K562 (cell line): Measurements from ENCODE around the gene ARHGAP26. TPM values are rescaled to one million over a fixed set of nuclear protein-coding genes. Genes with fewer than 3 reads are reported as not detected.

Experiments used
- ATAC-seq: fragments of 200-7000 bp; cut with Tn5 transposase; 3 replicates; pipeline ENCODE4 v1.9.1; 2020; ENCODE audit warnings: moderate library complexity
- BruUV-seq: library from RNA; stranded (reverse); fragments of 400-500 nt; replicated peaks from 2 replicates; lab custom pipeline; 2021; lab: Mats Ljungman, UMichigan
- CTCF ChIA-PET: fragments of 300-600 bp; formaldehyde crosslinking; extraction: SDS; loops from one replicate; lab custom pipeline; 2021; ENCODE audit warnings: low intra/inter-chr PET ratio; lab: Yijun Ruan, JAX
- POLR2A ChIA-PET: fragments of 300-600, 350-650 bp; sonication (Branson Sonifier 250); formaldehyde crosslinking; extraction: SDS; loops from one replicate; lab custom pipeline; 2021; ENCODE audit warnings: antibody characterized with exemption, inconsistent platforms; lab: Yijun Ruan, JAX
- DNase-seq, 4 experiments: peaks; one replicate each; pipeline versions ENCODE4 v3.0.0 to v3.0.0-alpha.2; 2011 to 2018; ENCODE audit warnings: low spot score in 3 of 4, mixed read lengths in 3 of 4; ENCODE audit errors: extremely low read depth in 1 of 4
- FAIRE-seq: peaks from 2 replicates; lab custom pipeline; 2011; peaks lifted over from hg19 to GRCh38; lab: Jason Lieb, UNC
- H2AFZ ChIP-seq: 2 replicates; pipeline ENCODE4 v1.6.0; 2011; ENCODE audit warnings: low read depth, low read length, control low read depth, inconsistent platforms
- H3K27ac ChIP-seq: fragments of 200-600 bp; 3 replicates; pipeline ENCODE4 v1.8.0; 2011; ENCODE audit warnings: low read depth, mild to moderate bottlenecking, control low read depth, inconsistent platforms, low read length, moderate library complexity, mixed read lengths; ENCODE audit errors: extremely low read depth
- H3K27me3 ChIP-seq, 2 experiments: fragments of 300-600 bp in 1 of 2; 2 replicates in 1 of 2; 3 replicates in 1 of 2; pipeline versions ENCODE4 v1.6.0 to v1.8.0; 2011; ENCODE audit warnings: inconsistent platforms in 2 of 2, low read length in 2 of 2, mild to moderate bottlenecking in 1 of 2, mixed read lengths in 1 of 2, moderate library complexity in 1 of 2; ENCODE audit not compliant: control insufficient read depth in 2 of 2, insufficient read depth in 2 of 2
- H3K36me3 ChIP-seq: fragments of 300-600 bp; 3 replicates; pipeline ENCODE4 v1.8.0; 2011; ENCODE audit warnings: mild to moderate bottlenecking, low read length, inconsistent platforms; ENCODE audit not compliant: control insufficient read depth, insufficient read depth
- H3K4me1 ChIP-seq, 2 experiments: fragments of 200-600 bp in 1 of 2; replicated peaks in 1 of 2; 2 replicates in 1 of 2; 3 replicates in 1 of 2; pipeline versions ENCODE4 v1.5.1 to v1.8.0; 2011; ENCODE audit warnings: inconsistent platforms in 2 of 2, low read length in 2 of 2, mild to moderate bottlenecking in 1 of 2, mixed read lengths in 1 of 2, moderate library complexity in 1 of 2; ENCODE audit not compliant: control insufficient read depth in 2 of 2, insufficient read depth in 2 of 2
- H3K4me2 ChIP-seq: 2 replicates; pipeline ENCODE4 v1.6.1; 2011; ENCODE audit warnings: low read length, control low read depth, inconsistent platforms, mixed read lengths; ENCODE audit not compliant: insufficient read depth
- H3K4me3 ChIP-seq: fragments of 200-600 bp; sonication (generic), shearing (Covaris generic); 2 replicates; pipeline ENCODE4 v1.5.1; 2016; ENCODE audit warnings: control low read depth, inconsistent platforms
- H3K79me2 ChIP-seq: fragments of 200-600 bp; 3 replicates; pipeline ENCODE4 v1.8.0; 2011; ENCODE audit warnings: low read length, inconsistent platforms; ENCODE audit not compliant: control insufficient read depth, insufficient read depth
- H3K9ac ChIP-seq, 2 experiments: 2 replicates each; pipeline versions ENCODE4 v1.6.0 to v1.6.1; 2011; ENCODE audit warnings: low read depth in 2 of 2, low read length in 2 of 2, control low read depth in 1 of 2, inconsistent platforms in 1 of 2, mild to moderate bottlenecking in 1 of 2, mixed read lengths in 1 of 2; ENCODE audit not compliant: insufficient read depth in 1 of 2
- H3K9me1 ChIP-seq: one replicate; pipeline ENCODE4 v1.6.0; 2011; ENCODE audit warnings: inconsistent platforms, mild to moderate bottlenecking, low read length, moderate library complexity; ENCODE audit not compliant: control insufficient read depth, insufficient read depth
- H3K9me3 ChIP-seq: replicated peaks from 2 replicates; pipeline ENCODE4 v1.5.1; 2011; ENCODE audit warnings: low read depth, low read length, inconsistent platforms; ENCODE audit not compliant: control insufficient read depth, insufficient read depth
- H4K20me1 ChIP-seq: replicated peaks from 2 replicates; pipeline ENCODE4 v1.6.1; 2011; ENCODE audit warnings: low read length, inconsistent platforms, mixed read lengths; ENCODE audit not compliant: control insufficient read depth, insufficient read depth
- GABPA ChIP-seq: fragments of 200-800 bp; sonication (Bioruptor generic); conservative IDR thresholded peaks from 2 replicates; pipeline ENCODE4 v1.6.1; 2016; ENCODE audit warnings: low read depth, missing genetic modification characterization, missing compliant biosample characterization
- HDAC8 ChIP-seq: fragments of 450-650 bp; IDR thresholded peaks from 2 replicates; pipeline ENCODE4 v1.6.1; 2016; ENCODE audit warnings: mild to moderate bottlenecking, missing genetic modification characterization, moderate library complexity, missing compliant biosample characterization
- HMG20A ChIP-seq: fragments of 450-650 bp; formaldehyde crosslinking; conservative IDR thresholded peaks from 2 replicates; pipeline ENCODE4 v1.4.0; 2020; ENCODE audit warnings: mild to moderate bottlenecking, mixed read lengths
- MIER1 ChIP-seq: fragments of 450-650 bp; IDR thresholded peaks from 2 replicates; pipeline ENCODE4 v1.6.1; 2016; ENCODE audit warnings: antibody characterized with exemption, mild to moderate bottlenecking, low read depth
- PRMT5 ChIP-seq: sonication (generic); formaldehyde crosslinking; IDR thresholded peaks from 2 replicates; pipeline ENCODE4 v1.5.0; 2020; ENCODE audit warnings: missing genetic modification reagents
- RFX5 ChIP-seq: IDR thresholded peaks from 2 replicates; pipeline ENCODE4 v1.6.1; 2011; ENCODE audit warnings: low read depth, mild to moderate bottlenecking, improper control_type of control experiment, low read length
- SNRNP70 ChIP-seq: fragments of 200-400 bp; formaldehyde crosslinking; optimal IDR thresholded peaks from 2 replicates; pipeline ENCODE3; 2017; ENCODE audit warnings: low read depth, low read length
- TFAM ChIP-seq: fragments of 250-450 bp; sonication (Bioruptor Pico); conservative IDR thresholded peaks from 2 replicates; pipeline ENCODE4 v1.5.0; 2021; ENCODE audit warnings: mild to moderate bottlenecking, moderate library complexity
- ZNF584 ChIP-seq: fragments of 200-800 bp; sonication (Bioruptor generic); IDR thresholded peaks from 2 replicates; pipeline ENCODE4 v1.6.1; 2016; ENCODE audit warnings: low read depth, mild to moderate bottlenecking, missing genetic modification characterization, missing compliant biosample characterization
- ZNF766 ChIP-seq: fragments of 200-800 bp; sonication (Bioruptor generic); conservative IDR thresholded peaks from 2 replicates; pipeline ENCODE4 v1.6.1; 2016; ENCODE audit warnings: missing genetic modification characterization, missing compliant biosample characterization
- WGBS: fragments of 100-300 bp; shearing (Covaris generic); methylation state at CpG from one replicate; pipeline ENCODE4 v1.1.6; 2016; ENCODE audit warnings: low coverage, mixed read lengths; ENCODE audit not compliant: insufficient coverage; ENCODE audit errors: missing lambda C conversion rate; 5-methylcytosine and 5-hydroxymethylcytosine counted together
- in situ Hi-C: fragments of 300-500 bp; cut with MboI; formaldehyde crosslinking; loops from 4 replicates; pipeline ENCODE4 v1.15.0; 2018; ENCODE audit warnings: inconsistent platforms, mixed read lengths
- intact Hi-C: fragments of 100-400 bp; cut with micrococcal nuclease; formaldehyde crosslinking; loops from 2 replicates; pipeline ENCODE4 v1.14.2; 2022
- polyA plus RNA-seq, 8 experiments: library from polyadenylated mRNA; depleted of rRNA in 4 of 8; stranded (reverse) in 5 of 8; unstranded in 3 of 8; fragments of >200 nt; fragmentation: Nextera tagmentation in 2 of 8; fragmentation: Illumina TruSeq in 1 of 8; extraction: Ambion mirVana in 2 of 8; extraction: Trizol in 1 of 8; gene quantifications; 2 replicates each; pipeline versions ENCODE4 v1.2.1 to v1.2.3, GENCODE V29; 2011 to 2014; ENCODE audit warnings: inconsistent platforms in 1 of 8, missing spikeins in 1 of 8
- total RNA-seq, 7 experiments: library from RNA; depleted of rRNA in 6 of 7; stranded (reverse); fragments of >200 nt in 6 of 7; fragmentation: Illumina TruSeq in 2 of 7; extraction: Trizol in 2 of 7; gene quantifications; 2 replicates each; pipeline versions ENCODE4 v1.2.1 to v1.2.3, GENCODE V29; 2011 to 2021; ENCODE audit warnings: low replicate concordance in 1 of 7
- TF ChIP-seq, protein P1 (sequence below): fragments of 250-450 bp; sonication (Bioruptor Pico); IDR thresholded peaks from 2 replicates; pipeline ENCODE4 v1.5.0; 2020; ENCODE audit warnings: mild to moderate bottlenecking, borderline replicate concordance
- TF ChIP-seq, protein P2 (sequence below): fragments of 200-400 bp; formaldehyde crosslinking; IDR thresholded peaks from 2 replicates; pipeline ENCODE4 v1.6.1; 2017; ENCODE audit warnings: mild to moderate bottlenecking, low read depth, low read length, moderate library complexity
- TF ChIP-seq, protein P3 (sequence below): fragments of 450-650 bp; formaldehyde crosslinking; IDR thresholded peaks from 2 replicates; pipeline ENCODE4 v1.4.0; 2022; ENCODE audit warnings: missing genetic modification characterization
- TF ChIP-seq, protein P4 (sequence below): sonication (generic); formaldehyde crosslinking; IDR thresholded peaks from 2 replicates; pipeline ENCODE4 v1.8.0; 2022; ENCODE audit warnings: mild to moderate bottlenecking, missing genetic modification reagents

ARHGAP26 gene
- total and polyA plus RNA-seq, 9 of the 15 experiments (the other 6 are each of a cell fraction or from before 2014, with no cell fraction given), result 0.13 to 1.1 (median 0.55) TPM

DNA sequence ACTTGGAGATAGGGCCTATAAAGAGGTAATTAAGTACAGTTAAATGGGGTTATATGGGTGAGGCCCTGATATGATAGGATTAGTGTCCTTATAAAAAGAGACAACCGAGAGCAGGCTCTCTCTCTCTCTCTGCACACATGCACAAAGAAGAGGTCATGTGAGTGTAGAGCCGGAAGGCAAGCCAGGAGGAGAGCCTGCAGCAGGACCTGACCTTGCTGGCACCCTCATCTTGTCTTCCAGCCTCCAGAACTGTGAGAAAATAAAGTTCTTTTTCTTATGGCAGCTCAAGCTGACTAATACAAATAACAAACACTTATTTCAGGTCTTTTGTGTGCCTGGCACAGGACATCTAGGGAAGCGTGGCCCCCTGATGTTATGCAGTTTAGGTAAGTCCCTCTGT lies 62.1 kb downstream of the ARHGAP26 start:
- H3K9ac ChIP-seq, result no peak overlapping the region
- CTCF ChIA-PET, result no interaction called here
- no peaks in the 10 kb centered on the region for H3K36me3 ChIP-seq
- no peak overlapping the region for H3K4me2 ChIP-seq
- FAIRE-seq, result no peak
- intact Hi-C loops, result no loop called here
- no peak overlapping the region for H3K27ac ChIP-seq
- no peaks in the 10 kb centered on the region for H4K20me1 ChIP-seq
- no peaks in the 10 kb centered on the region for H3K9me3 ChIP-seq
- H3K9me1 ChIP-seq, result no peaks in the 10 kb centered on the region
- no peaks in the 10 kb centered on the region for H3K4me1 ChIP-seq
- H2AFZ ChIP-seq, result no peak overlapping the region
- BruUV-seq, result no TSS peak
- POLR2A ChIA-PET, result no interaction called here
- DNase-seq, result no peak
- in situ Hi-C loops, result no loop called here
- TF ChIP-seq TFAM (CRISPR knock-in tag) (no peak), HMG20A (CRISPR knock-in tag) (no peak), ZNF584 (CRISPR knock-in tag) (no peak), ZNF766 (no peak), HDAC8 (tag) (no peak), GABPA (tag) (no peak), RFX5 (no peak), PRMT5 (CRISPR knock-in tag) (no peak), MIER1 (no peak), SNRNP70 (no peak)
- TF ChIP-seq, protein P1, sequence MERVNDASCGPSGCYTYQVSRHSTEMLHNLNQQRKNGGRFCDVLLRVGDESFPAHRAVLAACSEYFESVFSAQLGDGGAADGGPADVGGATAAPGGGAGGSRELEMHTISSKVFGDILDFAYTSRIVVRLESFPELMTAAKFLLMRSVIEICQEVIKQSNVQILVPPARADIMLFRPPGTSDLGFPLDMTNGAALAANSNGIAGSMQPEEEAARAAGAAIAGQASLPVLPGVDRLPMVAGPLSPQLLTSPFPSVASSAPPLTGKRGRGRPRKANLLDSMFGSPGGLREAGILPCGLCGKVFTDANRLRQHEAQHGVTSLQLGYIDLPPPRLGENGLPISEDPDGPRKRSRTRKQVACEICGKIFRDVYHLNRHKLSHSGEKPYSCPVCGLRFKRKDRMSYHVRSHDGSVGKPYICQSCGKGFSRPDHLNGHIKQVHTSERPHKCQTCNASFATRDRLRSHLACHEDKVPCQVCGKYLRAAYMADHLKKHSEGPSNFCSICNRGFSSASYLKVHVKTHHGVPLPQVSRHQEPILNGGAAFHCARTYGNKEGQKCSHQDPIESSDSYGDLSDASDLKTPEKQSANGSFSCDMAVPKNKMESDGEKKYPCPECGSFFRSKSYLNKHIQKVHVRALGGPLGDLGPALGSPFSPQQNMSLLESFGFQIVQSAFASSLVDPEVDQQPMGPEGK (CRISPR knock-in tag), result no peak
- TF ChIP-seq, protein P2, sequence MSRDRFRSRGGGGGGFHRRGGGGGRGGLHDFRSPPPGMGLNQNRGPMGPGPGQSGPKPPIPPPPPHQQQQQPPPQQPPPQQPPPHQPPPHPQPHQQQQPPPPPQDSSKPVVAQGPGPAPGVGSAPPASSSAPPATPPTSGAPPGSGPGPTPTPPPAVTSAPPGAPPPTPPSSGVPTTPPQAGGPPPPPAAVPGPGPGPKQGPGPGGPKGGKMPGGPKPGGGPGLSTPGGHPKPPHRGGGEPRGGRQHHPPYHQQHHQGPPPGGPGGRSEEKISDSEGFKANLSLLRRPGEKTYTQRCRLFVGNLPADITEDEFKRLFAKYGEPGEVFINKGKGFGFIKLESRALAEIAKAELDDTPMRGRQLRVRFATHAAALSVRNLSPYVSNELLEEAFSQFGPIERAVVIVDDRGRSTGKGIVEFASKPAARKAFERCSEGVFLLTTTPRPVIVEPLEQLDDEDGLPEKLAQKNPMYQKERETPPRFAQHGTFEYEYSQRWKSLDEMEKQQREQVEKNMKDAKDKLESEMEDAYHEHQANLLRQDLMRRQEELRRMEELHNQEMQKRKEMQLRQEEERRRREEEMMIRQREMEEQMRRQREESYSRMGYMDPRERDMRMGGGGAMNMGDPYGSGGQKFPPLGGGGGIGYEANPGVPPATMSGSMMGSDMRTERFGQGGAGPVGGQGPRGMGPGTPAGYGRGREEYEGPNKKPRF, result no peak
- TF ChIP-seq, protein P3, sequence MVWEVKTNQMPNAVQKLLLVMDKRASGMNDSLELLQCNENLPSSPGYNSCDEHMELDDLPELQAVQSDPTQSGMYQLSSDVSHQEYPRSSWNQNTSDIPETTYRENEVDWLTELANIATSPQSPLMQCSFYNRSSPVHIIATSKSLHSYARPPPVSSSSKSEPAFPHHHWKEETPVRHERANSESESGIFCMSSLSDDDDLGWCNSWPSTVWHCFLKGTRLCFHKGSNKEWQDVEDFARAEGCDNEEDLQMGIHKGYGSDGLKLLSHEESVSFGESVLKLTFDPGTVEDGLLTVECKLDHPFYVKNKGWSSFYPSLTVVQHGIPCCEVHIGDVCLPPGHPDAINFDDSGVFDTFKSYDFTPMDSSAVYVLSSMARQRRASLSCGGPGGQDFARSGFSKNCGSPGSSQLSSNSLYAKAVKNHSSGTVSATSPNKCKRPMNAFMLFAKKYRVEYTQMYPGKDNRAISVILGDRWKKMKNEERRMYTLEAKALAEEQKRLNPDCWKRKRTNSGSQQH (CRISPR knock-in tag), result no peak
- TF ChIP-seq, protein P4, sequence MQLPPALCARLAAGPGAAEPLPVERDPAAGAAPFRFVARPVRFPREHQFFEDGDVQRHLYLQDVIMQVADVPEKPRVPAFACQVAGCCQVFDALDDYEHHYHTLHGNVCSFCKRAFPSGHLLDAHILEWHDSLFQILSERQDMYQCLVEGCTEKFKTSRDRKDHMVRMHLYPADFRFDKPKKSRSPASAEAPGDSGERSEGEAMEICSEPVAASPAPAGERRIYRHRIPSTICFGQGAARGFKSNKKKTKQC (CRISPR knock-in tag), result no peak
- ATAC-seq, result no peak
- 3% methylated on average over 3 of the region's 3 CpGs for WGBS
- H3K4me3 ChIP-seq, result no peak overlapping the region
- peaks cover 2 to 6% of the 10 kb centered on the region in 2 experiments; a peak in 2 of 5 replicates for H3K27me3 ChIP-seq
- H3K79me2 ChIP-seq, result no peaks in the 10 kb centered on the region
